K562 (cell line): Measurements from ENCODE around the gene MCC. TPM values are rescaled to one million over a fixed set of nuclear protein-coding genes. Genes with fewer than 3 reads are reported as not detected.

Experiments used
- ATAC-seq: fragments of 200-7000 bp; cut with Tn5 transposase; 3 replicates; pipeline ENCODE4 v1.9.1; 2020; ENCODE audit warnings: moderate library complexity
- BruUV-seq: library from RNA; stranded (reverse); fragments of 400-500 nt; replicated peaks from 2 replicates; lab custom pipeline; 2021; lab: Mats Ljungman, UMichigan
- CTCF ChIA-PET: fragments of 300-600 bp; formaldehyde crosslinking; extraction: SDS; loops from one replicate; lab custom pipeline; 2021; ENCODE audit warnings: low intra/inter-chr PET ratio; lab: Yijun Ruan, JAX
- POLR2A ChIA-PET: fragments of 300-600, 350-650 bp; sonication (Branson Sonifier 250); formaldehyde crosslinking; extraction: SDS; loops from one replicate; lab custom pipeline; 2021; ENCODE audit warnings: antibody characterized with exemption, inconsistent platforms; lab: Yijun Ruan, JAX
- DNase-seq, 4 experiments: peaks; one replicate each; pipeline versions ENCODE4 v3.0.0 to v3.0.0-alpha.2; 2011 to 2018; ENCODE audit warnings: low spot score in 3 of 4, mixed read lengths in 3 of 4; ENCODE audit errors: extremely low read depth in 1 of 4
- FAIRE-seq: peaks from 2 replicates; lab custom pipeline; 2011; peaks lifted over from hg19 to GRCh38; lab: Jason Lieb, UNC
- H2AFZ ChIP-seq: 2 replicates; pipeline ENCODE4 v1.6.0; 2011; ENCODE audit warnings: low read depth, low read length, control low read depth, inconsistent platforms
- H3K27ac ChIP-seq: fragments of 200-600 bp; 3 replicates; pipeline ENCODE4 v1.8.0; 2011; ENCODE audit warnings: low read depth, mild to moderate bottlenecking, control low read depth, inconsistent platforms, low read length, moderate library complexity, mixed read lengths; ENCODE audit errors: extremely low read depth
- H3K27me3 ChIP-seq, 2 experiments: fragments of 300-600 bp in 1 of 2; 2 replicates in 1 of 2; 3 replicates in 1 of 2; pipeline versions ENCODE4 v1.6.0 to v1.8.0; 2011; ENCODE audit warnings: inconsistent platforms in 2 of 2, low read length in 2 of 2, mild to moderate bottlenecking in 1 of 2, mixed read lengths in 1 of 2, moderate library complexity in 1 of 2; ENCODE audit not compliant: control insufficient read depth in 2 of 2, insufficient read depth in 2 of 2
- H3K36me3 ChIP-seq: fragments of 300-600 bp; 3 replicates; pipeline ENCODE4 v1.8.0; 2011; ENCODE audit warnings: mild to moderate bottlenecking, low read length, inconsistent platforms; ENCODE audit not compliant: control insufficient read depth, insufficient read depth
- H3K4me1 ChIP-seq, 2 experiments: fragments of 200-600 bp in 1 of 2; replicated peaks in 1 of 2; 2 replicates in 1 of 2; 3 replicates in 1 of 2; pipeline versions ENCODE4 v1.5.1 to v1.8.0; 2011; ENCODE audit warnings: inconsistent platforms in 2 of 2, low read length in 2 of 2, mild to moderate bottlenecking in 1 of 2, mixed read lengths in 1 of 2, moderate library complexity in 1 of 2; ENCODE audit not compliant: control insufficient read depth in 2 of 2, insufficient read depth in 2 of 2
- H3K4me2 ChIP-seq: 2 replicates; pipeline ENCODE4 v1.6.1; 2011; ENCODE audit warnings: low read length, control low read depth, inconsistent platforms, mixed read lengths; ENCODE audit not compliant: insufficient read depth
- H3K4me3 ChIP-seq: fragments of 200-600 bp; sonication (generic), shearing (Covaris generic); 2 replicates; pipeline ENCODE4 v1.5.1; 2016; ENCODE audit warnings: control low read depth, inconsistent platforms
- H3K79me2 ChIP-seq: fragments of 200-600 bp; 3 replicates; pipeline ENCODE4 v1.8.0; 2011; ENCODE audit warnings: low read length, inconsistent platforms; ENCODE audit not compliant: control insufficient read depth, insufficient read depth
- H3K9ac ChIP-seq, 2 experiments: 2 replicates each; pipeline versions ENCODE4 v1.6.0 to v1.6.1; 2011; ENCODE audit warnings: low read depth in 2 of 2, low read length in 2 of 2, control low read depth in 1 of 2, inconsistent platforms in 1 of 2, mild to moderate bottlenecking in 1 of 2, mixed read lengths in 1 of 2; ENCODE audit not compliant: insufficient read depth in 1 of 2
- H3K9me1 ChIP-seq: one replicate; pipeline ENCODE4 v1.6.0; 2011; ENCODE audit warnings: inconsistent platforms, mild to moderate bottlenecking, low read length, moderate library complexity; ENCODE audit not compliant: control insufficient read depth, insufficient read depth
- H3K9me3 ChIP-seq: replicated peaks from 2 replicates; pipeline ENCODE4 v1.5.1; 2011; ENCODE audit warnings: low read depth, low read length, inconsistent platforms; ENCODE audit not compliant: control insufficient read depth, insufficient read depth
- H4K20me1 ChIP-seq: replicated peaks from 2 replicates; pipeline ENCODE4 v1.6.1; 2011; ENCODE audit warnings: low read length, inconsistent platforms, mixed read lengths; ENCODE audit not compliant: control insufficient read depth, insufficient read depth
- BACH1 ChIP-seq: fragments of 200-800 bp; sonication (Bioruptor generic); IDR thresholded peaks from 2 replicates; pipeline ENCODE4 v1.6.1; 2016; ENCODE audit warnings: missing genetic modification characterization, missing compliant biosample characterization
- ELF1 ChIP-seq: fragments of 200-800 bp; sonication (Bioruptor generic); IDR thresholded peaks from 2 replicates; pipeline ENCODE4 v1.6.1; 2016; ENCODE audit warnings: missing genetic modification characterization, missing compliant biosample characterization
- GABPB1 ChIP-seq: sonication (generic); formaldehyde crosslinking; IDR thresholded peaks from 2 replicates; pipeline ENCODE4 v1.8.0; 2022; ENCODE audit warnings: mild to moderate bottlenecking, missing genetic modification reagents
- MEF2A ChIP-seq: IDR thresholded peaks from 2 replicates; pipeline ENCODE4 v1.6.1; 2011; ENCODE audit warnings: low read depth, mild to moderate bottlenecking, low read length, moderate library complexity; ENCODE audit not compliant: control insufficient read depth
- PHF8 ChIP-seq: fragments of 200-600 bp; sonication (generic); IDR thresholded peaks from 2 replicates; pipeline ENCODE4 v1.6.1; 2012; ENCODE audit warnings: mixed run types, mild to moderate bottlenecking, inconsistent platforms, low read length, moderate library complexity, borderline replicate concordance
- SMAD1 ChIP-seq: fragments of 150-350 bp; IDR thresholded peaks from 2 replicates; pipeline ENCODE4 v1.6.1; 2014; ENCODE audit warnings: low read length, low read depth; ENCODE audit not compliant: partially characterized antibody
- TCF7 ChIP-seq: sonication (generic); IDR thresholded peaks from 2 replicates; pipeline ENCODE4 v1.6.1; 2016; ENCODE audit warnings: antibody characterized with exemption, borderline replicate concordance
- WGBS: fragments of 100-300 bp; shearing (Covaris generic); methylation state at CpG from one replicate; pipeline ENCODE4 v1.1.6; 2016; ENCODE audit warnings: low coverage, mixed read lengths; ENCODE audit not compliant: insufficient coverage; ENCODE audit errors: missing lambda C conversion rate; 5-methylcytosine and 5-hydroxymethylcytosine counted together
- in situ Hi-C: fragments of 300-500 bp; cut with MboI; formaldehyde crosslinking; loops from 4 replicates; pipeline ENCODE4 v1.15.0; 2018; ENCODE audit warnings: inconsistent platforms, mixed read lengths
- intact Hi-C: fragments of 100-400 bp; cut with micrococcal nuclease; formaldehyde crosslinking; loops from 2 replicates; pipeline ENCODE4 v1.14.2; 2022
- polyA plus RNA-seq, 8 experiments: library from polyadenylated mRNA; depleted of rRNA in 4 of 8; stranded (reverse) in 5 of 8; unstranded in 3 of 8; fragments of >200 nt; fragmentation: Nextera tagmentation in 2 of 8; fragmentation: Illumina TruSeq in 1 of 8; extraction: Ambion mirVana in 2 of 8; extraction: Trizol in 1 of 8; gene quantifications; 2 replicates each; pipeline versions ENCODE4 v1.2.1 to v1.2.3, GENCODE V29; 2011 to 2014; ENCODE audit warnings: inconsistent platforms in 1 of 8, missing spikeins in 1 of 8
- total RNA-seq, 7 experiments: library from RNA; depleted of rRNA in 6 of 7; stranded (reverse); fragments of >200 nt in 6 of 7; fragmentation: Illumina TruSeq in 2 of 7; extraction: Trizol in 2 of 7; gene quantifications; 2 replicates each; pipeline versions ENCODE4 v1.2.1 to v1.2.3, GENCODE V29; 2011 to 2021; ENCODE audit warnings: low replicate concordance in 1 of 7
- TF ChIP-seq, protein P1 (sequence below): IDR thresholded peaks from 2 replicates; pipeline ENCODE4 v1.6.1; 2016; ENCODE audit warnings: missing genetic modification characterization, missing compliant biosample characterization

MCC gene
- total and polyA plus RNA-seq, 9 of the 15 experiments (the other 6 are each of a cell fraction or from before 2014, with no cell fraction given): 0.04 to 0.24 (median 0.06) TPM; not detected in 1

DNA sequence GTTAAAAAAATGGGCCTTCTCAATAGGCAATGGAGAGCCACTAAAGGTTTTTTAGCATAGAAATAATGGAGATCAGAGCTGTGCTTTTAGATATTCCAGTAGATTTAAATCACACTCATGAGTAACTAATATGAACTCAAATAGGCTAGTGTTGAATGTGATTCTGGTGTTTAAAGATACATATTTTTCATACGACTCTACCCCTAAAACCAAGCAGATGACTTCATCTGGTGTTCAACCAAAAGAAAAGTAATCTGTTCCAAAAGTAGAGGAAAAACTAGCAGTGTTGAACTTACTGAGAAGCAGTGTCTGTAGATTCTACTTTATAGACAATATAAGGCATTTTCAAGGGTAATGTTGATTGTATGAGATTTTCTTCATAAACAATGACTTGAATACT is 191.6 kb downstream of the MCC start:
- Histone ChIP-seq H3K4me3 (no peak overlapping the region), H3K79me2 (no peaks in the 10 kb centered on the region), H3K9me1 (no peaks in the 10 kb centered on the region), H2AFZ (no peak overlapping the region), H4K20me1 (no peaks in the 10 kb centered on the region), H3K27ac (no peak overlapping the region), H3K9ac (no peak overlapping the region), H3K36me3 (no peaks in the 10 kb centered on the region), H3K4me2 (no peak overlapping the region), H3K27me3 (peaks cover 32 to 52% of the 10 kb centered on the region in 2 experiments), H3K4me1 (peaks cover 0 to 9% of the 10 kb centered on the region in 2 experiments; a peak in 2 of 5 replicates), H3K9me3 (no peaks in the 10 kb centered on the region)
- WGBS: 0% methylated on average over 1 of the region's 1 CpG
- CTCF ChIA-PET: no interaction called here
- in situ Hi-C loops (no loop called here), intact Hi-C loops (no loop called here)
- DNase-seq (no peak), FAIRE-seq (no peak), ATAC-seq (no peak)
- no peak for TF ChIP-seq TCF7
- TF ChIP-seq BACH1 (tag): no peak
- TF ChIP-seq MEF2A: no peak
- TF ChIP-seq ELF1: no peak
- no peak for TF ChIP-seq GABPB1
- TF ChIP-seq SMAD1: no peak
- no TSS peak for BruUV-seq
- POLR2A ChIA-PET: no interaction called here

GRCh38 chr5:113295111-113295539 is 193.1 kb downstream of the MCC start:
- Histone ChIP-seq H3K9me1 (no peaks in the 10 kb centered on the region), H3K9ac (no peak overlapping the region), H3K9me3 (no peaks in the 10 kb centered on the region), H3K4me2 (no peak overlapping the region), H3K27ac (no peak overlapping the region), H3K36me3 (no peaks in the 10 kb centered on the region), H3K4me3 (peak overlapping the region; percentile 26; the same call in 1 of the 2 replicates), H4K20me1 (no peaks in the 10 kb centered on the region), H3K27me3 (peaks cover 36 to 51% of the 10 kb centered on the region in 2 experiments), H3K4me1 (peaks cover 0 to 9% of the 10 kb centered on the region in 2 experiments; a peak in 2 of 5 replicates), H2AFZ (0 out of 2 replicates have a peak overlapping the region, but pooled peaks have one; percentile 58), H3K79me2 (no peaks in the 10 kb centered on the region)
- ChIA-PET CTCF (no interaction called here), POLR2A (interaction anchor here (1.2 to 2.1 kb wide), 2 partner anchors 10 to 26 kb away, joined by 4 to 5 read pairs; no protein-coding TSS in a partner anchor)
- intact Hi-C loops: no loop called here
- ATAC-seq (no peak), FAIRE-seq (no peak), DNase-seq (no peak)
- TF ChIP-seq, protein P1, sequence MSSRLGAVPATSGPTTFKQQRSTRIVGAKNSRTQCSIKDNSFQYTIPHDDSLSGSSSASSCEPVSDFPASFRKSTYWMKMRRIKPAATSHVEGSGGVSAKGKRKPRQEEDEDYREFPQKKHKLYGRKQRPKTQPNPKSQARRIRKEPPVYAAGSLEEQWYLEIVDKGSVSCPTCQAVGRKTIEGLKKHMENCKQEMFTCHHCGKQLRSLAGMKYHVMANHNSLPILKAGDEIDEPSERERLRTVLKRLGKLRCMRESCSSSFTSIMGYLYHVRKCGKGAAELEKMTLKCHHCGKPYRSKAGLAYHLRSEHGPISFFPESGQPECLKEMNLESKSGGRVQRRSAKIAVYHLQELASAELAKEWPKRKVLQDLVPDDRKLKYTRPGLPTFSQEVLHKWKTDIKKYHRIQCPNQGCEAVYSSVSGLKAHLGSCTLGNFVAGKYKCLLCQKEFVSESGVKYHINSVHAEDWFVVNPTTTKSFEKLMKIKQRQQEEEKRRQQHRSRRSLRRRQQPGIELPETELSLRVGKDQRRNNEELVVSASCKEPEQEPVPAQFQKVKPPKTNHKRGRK (tag): peak; percentile 34; the same call in 1 of the 2 replicates
- TF ChIP-seq PHF8: no peak
- WGBS: 0% methylated on average over 7 of the region's 8 CpGs
- in situ Hi-C loops: no loop called here
- no TSS peak for BruUV-seq
